ENCODE data around the gene APIP. TPM values are rescaled to one million over a fixed set of nuclear protein-coding genes. Genes with fewer than 3 reads are reported as not detected.

Gene APIP
- total and polyA plus RNA-seq, 2 of the 8 experiments (the other 6 are each of a cell fraction or from before 2014, with no cell fraction given) = 10.4 to 25.7 TPM

DNA sequence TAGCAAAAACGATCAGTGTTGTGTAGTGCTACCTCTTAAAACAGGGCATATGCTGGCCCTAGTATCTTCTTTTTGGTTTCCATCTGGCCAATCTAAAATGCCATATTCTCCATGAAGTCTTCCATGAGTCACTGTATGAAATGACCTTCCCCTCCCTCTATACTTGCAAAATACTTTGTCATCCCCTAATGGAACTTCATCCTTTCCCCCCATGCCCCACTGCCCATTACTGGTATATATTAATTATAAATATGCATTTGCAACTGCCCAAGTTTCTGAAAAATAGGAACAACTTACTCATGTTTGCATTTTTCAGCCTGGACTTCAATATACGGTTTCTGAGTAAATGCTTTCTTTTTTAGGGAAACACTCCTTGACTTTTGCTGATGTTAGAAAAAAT, 4.5 kb downstream of the APIP start (continued):
- TF ChIP-seq, protein P1, sequence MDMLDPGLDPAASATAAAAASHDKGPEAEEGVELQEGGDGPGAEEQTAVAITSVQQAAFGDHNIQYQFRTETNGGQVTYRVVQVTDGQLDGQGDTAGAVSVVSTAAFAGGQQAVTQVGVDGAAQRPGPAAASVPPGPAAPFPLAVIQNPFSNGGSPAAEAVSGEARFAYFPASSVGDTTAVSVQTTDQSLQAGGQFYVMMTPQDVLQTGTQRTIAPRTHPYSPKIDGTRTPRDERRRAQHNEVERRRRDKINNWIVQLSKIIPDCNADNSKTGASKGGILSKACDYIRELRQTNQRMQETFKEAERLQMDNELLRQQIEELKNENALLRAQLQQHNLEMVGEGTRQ (IDR thresholded peaks at IDR 0.05; ENCODE audit: low read length) = no peak
